Measurements from ENCODE around the gene DNAJA3. TPM values are rescaled to one million over a fixed set of nuclear protein-coding genes. Genes with fewer than 3 reads are reported as not detected.

The DNAJA3 gene
- total RNA-seq, 1 experiment from 2014 or later = 56.2 TPM

DNA sequence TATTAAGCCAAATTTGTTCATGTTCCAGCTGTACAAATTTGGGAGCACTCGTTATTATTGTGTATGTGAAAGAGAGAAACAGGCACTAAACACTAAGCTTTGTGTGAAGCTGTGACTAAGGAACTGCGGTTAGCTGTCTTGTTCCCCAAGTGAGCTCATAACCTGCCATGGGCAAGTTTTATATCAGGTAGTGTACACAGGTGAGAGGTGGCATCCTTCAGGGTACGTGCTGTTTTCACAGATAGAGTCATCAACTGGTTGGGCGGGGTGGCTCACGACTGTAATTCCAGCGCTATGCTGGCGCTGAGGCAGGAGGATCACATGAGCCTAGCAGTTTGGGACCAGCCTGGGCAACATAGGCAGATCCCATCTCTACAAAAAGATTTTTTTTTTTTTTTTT lies 2.8 kb downstream of the DNAJA3 start:
- Histone ChIP-seq H3K4ac (ENCODE audit: low read depth, low read length) (no peak overlapping the region), H3K27me3 (ENCODE audit: insufficient read depth, low read length) (no peaks in the 10 kb centered on the region), H3K23me2 (ENCODE audit: insufficient read length, low read depth, low read length, poor library complexity, severe bottlenecking) (peaks cover 7% of the 10 kb centered on the region), H3K79me2 (ENCODE audit: insufficient read depth, low read length) (peaks cover 12% of the 10 kb centered on the region; the same call in 1 of the 2 replicates), H4K91ac (ENCODE audit: insufficient read length, low read depth, low read length) (no peak overlapping the region), H3K56ac (ENCODE audit: insufficient read length, low read depth, low read length) (no peak overlapping the region), H3K9ac (ENCODE audit: extremely low read depth, insufficient read length, low read length) (no peak overlapping the region), H2BK12ac (ENCODE audit: insufficient read length, low read depth, low read length) (no peak overlapping the region), H3K4me2 (ENCODE audit: insufficient read depth, insufficient read length, low read length) (no peak overlapping the region), H2BK120ac (ENCODE audit: low read depth, low read length, poor library complexity, severe bottlenecking) (no peak overlapping the region), H2BK5ac (ENCODE audit: insufficient read length, low read length) (no peak overlapping the region), H3K4me1 (ENCODE audit: insufficient read depth, low read length) (no peaks in the 10 kb centered on the region), H3K79me1 (ENCODE audit: insufficient read depth, low read depth, low read length, poor library complexity, severe bottlenecking) (no peaks in the 10 kb centered on the region), H3K9me3 (ENCODE audit: control insufficient read depth, low read depth, low read length) (no peaks in the 10 kb centered on the region), H3K23ac (ENCODE audit: insufficient read length, low read depth, low read length) (no peak overlapping the region), H3K18ac (ENCODE audit: insufficient read length, low read depth, low read length) (no peak overlapping the region), H4K5ac (ENCODE audit: insufficient read length, low read depth, low read length) (no peak overlapping the region), H2BK15ac (ENCODE audit: low read depth, low read length) (no peak overlapping the region), H3K14ac (ENCODE audit: insufficient read depth, low read length) (no peak overlapping the region), H2BK20ac (ENCODE audit: low read depth, low read length, poor library complexity, severe bottlenecking) (no peak overlapping the region), H2AFZ (ENCODE audit: low read length) (no peak overlapping the region), H4K20me1 (ENCODE audit: control insufficient read depth, insufficient read depth, insufficient read length) (no peaks in the 10 kb centered on the region), H4K8ac (replicated peaks; ENCODE audit: insufficient read length, low read depth, low read length) (no peak overlapping the region), H3T11ph (ENCODE audit: low read length) (no peak overlapping the region), H2AK5ac (ENCODE audit: insufficient read length, low read length) (no peak overlapping the region), H3K27ac (ENCODE audit: insufficient read length, low read depth, low read length) (no peak overlapping the region)
- Mint-ChIP-seq H3K9me3 (no peaks in the 10 kb centered on the region), H3K4me3 (0 out of 5 replicates have a peak overlapping the region, but pooled peaks of 1 of the 2 experiments have one; percentile 10), H3K27me3 (ENCODE audit: low read depth) (no peaks in the 10 kb centered on the region), H3K36me3 (ENCODE audit: insufficient read depth in 1 of 3, low read depth in 3 of 3) (peaks cover 21 to 36% (median 24%) of the 10 kb centered on the region in 3 experiments; a peak in 6 of 7 replicates), H3K27ac (no peak overlapping the region), H3K4me1 (peaks cover 15 to 21% of the 10 kb centered on the region in 2 experiments)
- DNase-seq = no peak
- no CpG with 5 or more reads among the region's 7 CpGs for WGBS (ENCODE audit: extremely low coverage, insufficient read length, low lambda C conversion rate)
- TF ChIP-seq, protein P1, sequence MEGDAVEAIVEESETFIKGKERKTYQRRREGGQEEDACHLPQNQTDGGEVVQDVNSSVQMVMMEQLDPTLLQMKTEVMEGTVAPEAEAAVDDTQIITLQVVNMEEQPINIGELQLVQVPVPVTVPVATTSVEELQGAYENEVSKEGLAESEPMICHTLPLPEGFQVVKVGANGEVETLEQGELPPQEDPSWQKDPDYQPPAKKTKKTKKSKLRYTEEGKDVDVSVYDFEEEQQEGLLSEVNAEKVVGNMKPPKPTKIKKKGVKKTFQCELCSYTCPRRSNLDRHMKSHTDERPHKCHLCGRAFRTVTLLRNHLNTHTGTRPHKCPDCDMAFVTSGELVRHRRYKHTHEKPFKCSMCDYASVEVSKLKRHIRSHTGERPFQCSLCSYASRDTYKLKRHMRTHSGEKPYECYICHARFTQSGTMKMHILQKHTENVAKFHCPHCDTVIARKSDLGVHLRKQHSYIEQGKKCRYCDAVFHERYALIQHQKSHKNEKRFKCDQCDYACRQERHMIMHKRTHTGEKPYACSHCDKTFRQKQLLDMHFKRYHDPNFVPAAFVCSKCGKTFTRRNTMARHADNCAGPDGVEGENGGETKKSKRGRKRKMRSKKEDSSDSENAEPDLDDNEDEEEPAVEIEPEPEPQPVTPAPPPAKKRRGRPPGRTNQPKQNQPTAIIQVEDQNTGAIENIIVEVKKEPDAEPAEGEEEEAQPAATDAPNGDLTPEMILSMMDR (conservative IDR thresholded peaks at IDR 0.05) = no peak

All from H9 (cell line).